HepG2 (cell line): ENCODE measurements around the gene ZNF503.

Experiments
- ADNP ChIP-seq: sonication (generic); formaldehyde crosslinking; IDR thresholded peaks from 2 replicates; pipeline ENCODE4 v1.4.0; 2020; ENCODE audit warnings: missing genetic modification reagents
- ELK4 ChIP-seq: sonication (generic); formaldehyde crosslinking; IDR thresholded peaks from 2 replicates; pipeline ENCODE4 v1.9.0; 2021; ENCODE audit warnings: missing genetic modification reagents, borderline replicate concordance
- EP300 ChIP-seq, 3 experiments: sonication (generic) in 1 of 3; formaldehyde crosslinking in 1 of 3; IDR thresholded peaks; 2 replicates each; pipeline versions ENCODE4 v1.5.1 to v1.6.1; 2011 to 2020; ENCODE audit warnings: low read depth in 2 of 3, low read length in 2 of 3, borderline replicate concordance in 1 of 3, improper control_type of control experiment in 1 of 3, mild to moderate bottlenecking in 1 of 3, missing genetic modification reagents in 1 of 3, moderate library complexity in 1 of 3
- JUN ChIP-seq: sonication (generic); formaldehyde crosslinking; IDR thresholded peaks from 2 replicates; pipeline ENCODE4 v1.4.0; 2020; ENCODE audit warnings: mild to moderate bottlenecking, missing genetic modification reagents
- KDM6A ChIP-seq: IDR thresholded peaks from 2 replicates; pipeline ENCODE4 v1.6.1; 2016; ENCODE audit warnings: low read depth
- MED13 ChIP-seq: sonication (generic); formaldehyde crosslinking; IDR thresholded peaks from 2 replicates; pipeline ENCODE4 v1.5.0; 2020; ENCODE audit warnings: missing genetic modification reagents
- MXI1 ChIP-seq: IDR thresholded peaks from 3 replicates; pipeline ENCODE4 v1.6.1; 2012; ENCODE audit warnings: low read depth, low read length, inconsistent platforms, borderline replicate concordance
- WIZ ChIP-seq: sonication (generic); formaldehyde crosslinking; IDR thresholded peaks from 2 replicates; pipeline ENCODE4 v1.5.1; 2020; ENCODE audit warnings: mild to moderate bottlenecking, missing genetic modification reagents
- ZKSCAN8 ChIP-seq: IDR thresholded peaks from 2 replicates; pipeline ENCODE4 v1.6.1; 2016; ENCODE audit warnings: borderline replicate concordance, missing genetic modification reagents, missing compliant biosample characterization
- ZNF10 ChIP-seq: sonication (generic); formaldehyde crosslinking; IDR thresholded peaks from 2 replicates; pipeline ENCODE4 v1.4.0; 2020; ENCODE audit warnings: mild to moderate bottlenecking, low read depth, missing genetic modification reagents, borderline replicate concordance
- ZNF670 ChIP-seq: sonication (generic); formaldehyde crosslinking; IDR thresholded peaks from 2 replicates; pipeline ENCODE4 v1.8.0; 2022; ENCODE audit warnings: mild to moderate bottlenecking, missing genetic modification reagents, borderline replicate concordance

GRCh38 chr10:75379817-75380216, 21.7 kb downstream of the ZNF503 start:
- no peak for TF ChIP-seq ZNF10
- TF ChIP-seq ZKSCAN8 (CRISPR knock-in tag): no peak
- TF ChIP-seq ADNP: no peak
- TF ChIP-seq ZNF670 (CRISPR knock-in tag): no peak
- TF ChIP-seq EP300 (IDR thresholded peaks at IDR 0.05; ENCODE audit: low read depth in 2 of 2, low read length in 2 of 2): no peak
- no peak for TF ChIP-seq EP300 (CRISPR knock-in tag; IDR thresholded peaks at IDR 0.05; ENCODE audit: borderline replicate concordance)
- TF ChIP-seq JUN (CRISPR knock-in tag): no peak
- TF ChIP-seq MXI1: no peak
- no peak for TF ChIP-seq WIZ
- TF ChIP-seq ELK4: no peak
- TF ChIP-seq MED13: no peak
- TF ChIP-seq KDM6A (CRISPR knock-in tag): no peak
